Endothelial cell of umbilical vein (primary cell): ENCODE measurements around the gene SIGMAR1. TPM values are rescaled to one million over a fixed set of nuclear protein-coding genes. Genes with fewer than 3 reads are reported as not detected.

Source experiments
- BruUV-seq: library from RNA; stranded (reverse); fragments of 400-500 nt; replicated peaks from 2 replicates; lab custom pipeline; 2021; lab: Mats Ljungman, UMichigan
- CTCF ChIA-PET: fragments of 300-600, 350-600 bp; sonication (Branson Sonifier 250); formaldehyde crosslinking; loops from one replicate; lab custom pipeline; 2021; ENCODE audit warnings: antibody characterized with exemption, inconsistent platforms; lab: Charles Lee
- POLR2A ChIA-PET: fragments of 300-600, 350-600 bp; sonication (Branson Sonifier 250); formaldehyde crosslinking; loops from one replicate; lab custom pipeline; 2021; ENCODE audit warnings: antibody characterized with exemption, inconsistent platforms; lab: Charles Lee
- DNase-seq: peaks from one replicate; pipeline ENCODE4 v3.0.0-alpha.2; 2011; ENCODE audit warnings: low read depth, low spot score
- FAIRE-seq: peaks from 2 replicates; lab custom pipeline; 2011; peaks lifted over from hg19 to GRCh38; lab: Jason Lieb, UNC
- H2AFZ ChIP-seq: 2 replicates; pipeline ENCODE4 v1.6.0; 2012; ENCODE audit warnings: low read depth, low read length, control low read depth, inconsistent platforms
- H3K27ac ChIP-seq: 2 replicates; pipeline ENCODE4 v1.5.1; 2011; ENCODE audit warnings: low read depth, mild to moderate bottlenecking, control low read depth, low read length, moderate library complexity; ENCODE audit not compliant: insufficient read depth
- H3K27me3 ChIP-seq, 2 experiments: 2 replicates each; pipeline versions ENCODE4 v1.6.0 to v1.6.1; 2011; ENCODE audit warnings: low read length in 2 of 2, mixed read lengths in 1 of 2; ENCODE audit not compliant: control insufficient read depth in 2 of 2, insufficient read depth in 2 of 2
- H3K36me3 ChIP-seq, 2 experiments: 2 replicates in 1 of 2; 3 replicates in 1 of 2; pipeline ENCODE4 v1.5.1; 2011; ENCODE audit warnings: low read length in 2 of 2, mild to moderate bottlenecking in 1 of 2, moderate library complexity in 1 of 2; ENCODE audit not compliant: control insufficient read depth in 2 of 2, insufficient read depth in 2 of 2; ENCODE audit errors: extremely low read depth in 1 of 2
- H3K4me1 ChIP-seq: 3 replicates; pipeline ENCODE4 v1.5.1; 2011; ENCODE audit warnings: mild to moderate bottlenecking, low read length; ENCODE audit not compliant: control insufficient read depth, insufficient read depth; ENCODE audit errors: extremely low read depth
- H3K4me2 ChIP-seq: 2 replicates; pipeline ENCODE4 v1.6.1; 2011; ENCODE audit warnings: low read length, control low read depth, mixed read lengths; ENCODE audit not compliant: insufficient read depth
- H3K4me3 ChIP-seq, 3 experiments: fragments of 200-600 bp in 1 of 3; sonication (generic), shearing (Covaris generic) in 1 of 3; replicated peaks in 1 of 3; 2 replicates each; pipeline ENCODE4 v1.5.1; 2011 to 2016; ENCODE audit warnings: control low read depth in 3 of 3, low read length in 3 of 3, mild to moderate bottlenecking in 2 of 3, inconsistent platforms in 1 of 3, low read depth in 1 of 3, moderate library complexity in 1 of 3; ENCODE audit not compliant: insufficient read depth in 1 of 3
- H3K79me2 ChIP-seq: 2 replicates; pipeline ENCODE4 v1.6.0; 2012; ENCODE audit warnings: low read length, inconsistent platforms; ENCODE audit not compliant: control insufficient read depth, insufficient read depth
- H3K9ac ChIP-seq: replicated peaks from 2 replicates; pipeline ENCODE3; 2011; ENCODE audit warnings: low read length, control low read depth; ENCODE audit not compliant: insufficient read depth; ENCODE audit errors: extremely low read depth
- H3K9me1 ChIP-seq: replicated peaks from 3 replicates; pipeline ENCODE4 v1.6.0; 2011; ENCODE audit warnings: mild to moderate bottlenecking, low read length; ENCODE audit not compliant: control insufficient read depth, insufficient read depth; ENCODE audit errors: extremely low read depth
- H3K9me3 ChIP-seq: replicated peaks from 2 replicates; pipeline ENCODE4 v1.5.1; 2012; ENCODE audit warnings: low read length, inconsistent platforms; ENCODE audit not compliant: control insufficient read depth, insufficient read depth
- H4K20me1 ChIP-seq: replicated peaks from 2 replicates; pipeline ENCODE3; 2011; ENCODE audit warnings: mild to moderate bottlenecking, low read length; ENCODE audit not compliant: control insufficient read depth, insufficient read depth; ENCODE audit errors: extremely low read depth
- CTCF ChIP-seq, 2 donors: IDR thresholded peaks; 1 replicate in 1 of 2; 2 replicates in 1 of 2; pipeline ENCODE4 v1.5.1; 2011; ENCODE audit warnings: low read length in 2 of 2, mild to moderate bottlenecking in 2 of 2, moderate library complexity in 2 of 2, control low read depth in 1 of 2, inconsistent platforms in 1 of 2, low read depth in 1 of 2; ENCODE audit not compliant: insufficient read depth in 1 of 2; ENCODE audit errors: extremely low read depth in 1 of 2
- EZH2 ChIP-seq: IDR thresholded peaks from 2 replicates; pipeline ENCODE4 v1.6.1; 2012; ENCODE audit warnings: borderline replicate concordance, low read depth, mild to moderate bottlenecking, moderate library complexity, low read length, inconsistent platforms; ENCODE audit not compliant: severe bottlenecking
- FOS ChIP-seq: IDR thresholded peaks from 2 replicates; pipeline ENCODE4 v1.6.1; 2011; ENCODE audit warnings: mild to moderate bottlenecking, low read length, moderate library complexity, borderline replicate concordance; ENCODE audit not compliant: insufficient read depth
- GATA2 ChIP-seq: IDR thresholded peaks from 2 replicates; pipeline ENCODE4 v1.7.0; 2011; ENCODE audit warnings: low read depth, mild to moderate bottlenecking, moderate library complexity, mixed read lengths, low read length; ENCODE audit not compliant: insufficient read length, insufficient read depth
- JUN ChIP-seq: IDR thresholded peaks from 2 replicates; pipeline ENCODE4 v1.6.1; 2011; ENCODE audit warnings: borderline replicate concordance, low read depth; ENCODE audit not compliant: insufficient read length, insufficient read depth
- MAX ChIP-seq: IDR thresholded peaks from 2 replicates; pipeline ENCODE4 v1.6.1; 2011; ENCODE audit not compliant: insufficient read depth, insufficient read length
- MYC ChIP-seq: IDR thresholded peaks from one replicate; pipeline ENCODE4 v1.6.1; 2011; ENCODE audit warnings: mild to moderate bottlenecking, low read depth, low read length
- POLR2A ChIP-seq: IDR thresholded peaks from 2 replicates; pipeline ENCODE4 v1.6.1; 2012; ENCODE audit warnings: low read depth, mild to moderate bottlenecking, control low read depth, low read length
- POLR2AphosphoS5 ChIP-seq: IDR thresholded peaks from 2 replicates; pipeline ENCODE4 v1.6.1; 2012; ENCODE audit warnings: low read depth, mild to moderate bottlenecking, control low read depth, low read length, moderate library complexity; ENCODE audit not compliant: insufficient read depth
- dilution Hi-C: fragments of 300-500 bp; cut with MboI; formaldehyde crosslinking; loops from one replicate; pipeline ENCODE4 v1.15.0; 2019; ENCODE audit warnings: low sequenced_read_pairs; ENCODE audit not compliant: extremely low pct_ligation_motif_present
- intact Hi-C: fragments of 100-400 bp; cut with micrococcal nuclease; formaldehyde crosslinking; loops from one replicate; pipeline ENCODE4 v1.10.0; 2022
- polyA plus RNA-seq, 4 experiments: library from polyadenylated mRNA; depleted of rRNA in 3 of 4; stranded (reverse) in 3 of 4; unstranded in 1 of 4; fragments of >200 nt; gene quantifications; 2 replicates each; pipeline versions ENCODE4 v1.2.1 to v1.2.3, GENCODE V29; 2011 to 2012; ENCODE audit warnings: missing spikeins in 1 of 4
- total RNA-seq: library from RNA; stranded (reverse); gene quantifications from 2 replicates; pipeline ENCODE4 v1.2.3, GENCODE V29; 2021

Gene SIGMAR1
- total and polyA plus RNA-seq, 2 donors (not counting 3 experiments of a cell fraction or from before 2014, with no cell fraction given), result 78.4 to 81.2 TPM

GRCh38 chr9:34650816-34651215 lies 13.2 kb upstream of the SIGMAR1 start:
- FAIRE-seq, result no peak

More at GRCh38 chr9:34650816-34651215, 13.2 kb upstream of the SIGMAR1 start:
- no peak for DNase-seq
- peaks cover 6% of the 10 kb centered on the region for H3K79me2 ChIP-seq
- H3K4me1 ChIP-seq, result peaks cover 37% of the 10 kb centered on the region
- peaks cover 0 to 14% of the 10 kb centered on the region in 2 experiments for H3K36me3 ChIP-seq
- H3K27me3 ChIP-seq, result no peaks in the 10 kb centered on the region
- no peaks in the 10 kb centered on the region for H3K9me3 ChIP-seq
- H3K9ac ChIP-seq, result no peak overlapping the region
- dilution Hi-C loops, result no loop called here
- ChIA-PET POLR2A (no interaction called here), CTCF (interaction anchor here (0.6 to 1.6 kb wide), 4 partner anchors 11 to 270 kb away, joined by 3 to 8 read pairs (median 4); no protein-coding TSS in a partner anchor)
- no peak overlapping the region for H2AFZ ChIP-seq
- TF ChIP-seq POLR2A, result no peak
- TF ChIP-seq FOS, result no peak
- TF ChIP-seq MAX, result no peak
- TF ChIP-seq EZH2, result no peak
- no peak for TF ChIP-seq GATA2
- TF ChIP-seq CTCF (IDR thresholded peaks at IDR 0.05; ENCODE audit: extremely low read depth in 1 of 2, insufficient read depth in 1 of 2, low read depth in 1 of 2, low read length in 2 of 2), result no peak
- no peak for TF ChIP-seq POLR2AphosphoS5
- no peak for TF ChIP-seq JUN
- TF ChIP-seq MYC, result no peak
- H3K4me2 ChIP-seq, result no peak overlapping the region
- H3K27ac ChIP-seq, result no peak overlapping the region
- no peak overlapping the region for H3K4me3 ChIP-seq
- no peaks in the 10 kb centered on the region for H3K9me1 ChIP-seq
- no peaks in the 10 kb centered on the region for H4K20me1 ChIP-seq
- intact Hi-C loops, result no loop called here
- no TSS peak for BruUV-seq
